ENCODE results near the gene PHB1.

Gene PHB1

GRCh38 chr17:49404906-49405305, 9.8 kb downstream of the PHB1 start:
- no peak for DNase-seq (ENCODE audit: low spot score)

DNA sequence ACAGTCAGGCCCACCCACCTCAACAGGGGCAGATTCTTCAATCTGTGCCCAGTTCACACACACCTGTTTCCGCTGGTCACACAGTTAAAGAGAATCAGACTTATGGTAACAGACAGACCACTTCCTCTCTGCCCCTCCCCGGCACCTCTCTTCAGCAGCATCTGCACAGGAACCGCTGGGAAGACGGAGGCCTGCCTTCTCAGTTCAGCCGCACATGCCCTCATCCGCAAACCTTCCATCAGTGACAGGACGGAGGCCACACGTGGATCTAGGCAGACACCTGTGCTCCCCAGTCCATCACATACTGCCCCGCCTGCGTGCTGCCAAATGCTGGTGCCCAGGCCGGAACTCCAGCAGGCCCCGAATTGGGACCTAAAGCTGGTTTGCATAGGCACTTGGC, 10.3 kb downstream of the PHB1 start:
- no peak for DNase-seq (ENCODE audit: low spot score)

GRCh38 chr17:49403514-49404289, 11.0 kb downstream of the PHB1 start:
- DNase-seq (ENCODE audit: low spot score), result no peak

DNA sequence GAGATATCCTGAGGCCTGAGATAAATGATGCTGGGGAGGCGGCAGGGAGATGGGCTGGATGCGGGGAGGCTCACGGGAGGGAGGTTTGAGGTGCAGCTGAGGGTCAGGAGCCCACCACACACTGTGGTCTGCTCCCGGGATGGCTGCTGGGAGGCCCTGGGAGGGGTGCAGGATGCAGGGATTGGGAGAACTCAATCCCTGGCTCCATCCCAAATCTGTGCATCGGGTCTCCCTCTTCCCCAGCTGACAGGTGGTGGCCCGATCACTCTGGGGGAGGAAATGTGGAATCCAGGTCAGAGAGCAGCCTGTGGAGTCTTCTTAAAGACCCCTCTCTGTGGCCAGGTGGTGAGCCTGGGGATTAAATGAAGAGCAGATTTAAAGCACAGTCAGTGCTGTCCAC, 12.0 kb downstream of the PHB1 start:
- DNase-seq (ENCODE audit: low spot score), result no peak

GRCh38 chr17:49401971-49402611, 12.6 kb downstream of the PHB1 start:
- DNase-seq (ENCODE audit: low spot score), result no peak

GRCh38 chr17:49399995-49400394, 14.7 kb downstream of the PHB1 start:
- DNase-seq (ENCODE audit: low spot score), result no peak

GRCh38 chr17:49397586-49397985, 17.1 kb downstream of the PHB1 start:
- DNase-seq (ENCODE audit: low spot score), result no peak

DNA sequence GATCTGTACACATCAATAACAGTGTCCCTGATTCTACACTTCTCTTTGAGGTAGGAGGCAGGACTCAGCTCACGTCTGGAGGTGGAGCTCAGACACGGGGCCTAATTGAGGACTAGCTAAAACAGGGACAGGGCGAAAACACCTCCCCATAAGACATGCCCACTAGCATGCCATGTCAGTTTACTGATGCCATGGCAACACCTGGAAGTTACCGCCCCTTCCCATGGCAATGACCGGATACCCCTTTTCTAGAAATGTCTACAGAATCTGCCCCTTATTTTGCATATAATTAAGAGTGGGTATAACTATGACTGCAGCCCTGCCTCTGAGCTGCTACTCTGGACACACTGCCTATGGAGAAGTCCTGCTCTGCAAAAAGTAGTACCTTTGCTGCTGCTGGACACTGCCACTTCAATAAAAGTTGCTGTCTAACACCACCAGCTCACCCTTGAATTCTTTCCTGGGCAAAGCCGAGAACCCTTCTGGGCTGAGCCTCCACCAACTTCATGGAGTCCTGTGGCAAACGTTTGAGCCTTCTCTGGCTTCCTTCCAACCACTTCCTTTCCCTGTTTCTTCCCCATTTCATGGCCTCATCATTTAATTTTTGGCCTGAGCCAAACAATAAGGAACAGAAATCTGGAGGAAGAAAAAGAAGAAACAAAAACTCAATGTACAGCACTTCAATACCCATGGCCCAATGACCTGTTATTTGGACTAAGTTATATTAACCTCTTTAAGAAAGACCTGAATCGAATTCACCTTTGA, 21.0 kb downstream of the PHB1 start:
- no peak for DNase-seq (ENCODE audit: low spot score)

DNA sequence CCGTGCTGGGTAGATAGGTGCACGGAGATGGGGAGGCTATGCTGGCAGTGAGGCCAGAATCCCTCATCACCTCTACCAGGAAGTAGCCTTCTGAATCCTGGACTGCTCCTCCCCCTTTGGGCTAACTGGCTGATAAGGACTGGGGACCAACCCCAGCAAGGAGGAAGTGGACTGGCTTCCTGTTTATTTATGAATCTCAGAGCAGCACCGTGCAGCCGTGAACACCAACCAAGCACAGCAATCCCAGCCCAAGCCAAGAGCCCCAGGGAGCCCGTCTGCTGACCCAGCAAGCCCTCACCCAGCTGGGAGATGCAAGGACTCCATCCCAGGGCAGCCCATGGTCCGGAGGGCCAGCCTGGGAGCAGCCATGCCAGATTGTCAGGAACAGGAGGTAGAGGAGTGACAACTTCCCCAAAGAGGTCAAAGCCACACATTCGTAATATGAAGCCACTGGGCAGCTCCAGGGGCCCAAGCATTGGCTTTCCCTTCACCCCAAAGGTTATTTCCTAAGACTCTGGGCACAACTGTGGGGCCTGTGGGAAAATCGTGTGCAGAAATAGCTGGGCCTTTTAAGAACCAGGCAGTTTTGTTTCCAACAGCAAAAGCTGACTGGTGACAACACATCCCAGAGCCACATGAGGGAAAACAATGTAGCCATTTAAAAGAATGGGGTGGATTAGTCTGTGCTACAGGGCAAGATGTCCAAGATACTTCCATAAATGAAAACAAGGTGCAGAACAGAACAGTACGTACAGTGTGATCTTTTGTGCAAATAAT, 23.9 kb downstream of the PHB1 start:
- DNase-seq (ENCODE audit: low spot score), result no peak

DNA sequence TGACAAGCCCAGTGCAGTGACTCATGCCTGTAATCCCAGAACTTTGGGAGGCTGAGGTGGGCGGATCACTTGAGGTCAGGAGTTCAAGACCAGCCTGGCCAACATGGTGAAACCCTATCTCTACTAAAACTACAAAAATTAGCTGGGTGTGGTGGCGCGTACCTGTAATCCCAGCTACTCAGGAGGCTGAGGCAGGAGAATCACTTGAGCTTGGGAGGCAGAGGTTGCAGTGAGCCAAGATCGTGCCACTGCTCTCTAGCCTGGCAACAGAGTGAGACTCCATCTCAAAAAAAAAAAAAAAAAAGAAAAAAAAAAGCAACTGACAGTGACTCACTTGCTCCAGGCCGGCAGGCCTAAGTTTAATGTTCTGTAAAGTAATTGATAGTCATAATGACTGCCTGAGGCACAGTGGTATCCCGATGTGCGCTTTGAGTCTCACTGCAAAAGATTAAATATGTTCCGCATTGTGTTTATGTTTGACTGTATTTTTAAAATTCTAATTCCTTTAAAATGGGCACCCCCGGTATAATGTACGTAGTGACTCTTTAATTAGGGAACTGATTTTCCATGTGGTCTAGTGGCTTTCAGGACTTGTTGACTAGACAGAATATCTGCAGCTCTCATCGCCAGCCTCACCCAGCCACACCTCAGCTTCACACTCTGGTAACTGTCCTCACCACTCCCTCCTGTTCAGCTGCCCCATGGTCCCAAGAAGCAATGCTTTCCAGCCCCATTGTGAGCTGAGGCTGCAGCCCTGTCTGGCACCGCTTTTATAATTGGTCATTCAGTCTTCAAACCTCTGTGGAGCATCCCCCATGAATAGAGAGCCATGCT, 25.0 kb downstream of the PHB1 start:
- peak; percentile 16 for DNase-seq (ENCODE audit: low spot score)

DNA sequence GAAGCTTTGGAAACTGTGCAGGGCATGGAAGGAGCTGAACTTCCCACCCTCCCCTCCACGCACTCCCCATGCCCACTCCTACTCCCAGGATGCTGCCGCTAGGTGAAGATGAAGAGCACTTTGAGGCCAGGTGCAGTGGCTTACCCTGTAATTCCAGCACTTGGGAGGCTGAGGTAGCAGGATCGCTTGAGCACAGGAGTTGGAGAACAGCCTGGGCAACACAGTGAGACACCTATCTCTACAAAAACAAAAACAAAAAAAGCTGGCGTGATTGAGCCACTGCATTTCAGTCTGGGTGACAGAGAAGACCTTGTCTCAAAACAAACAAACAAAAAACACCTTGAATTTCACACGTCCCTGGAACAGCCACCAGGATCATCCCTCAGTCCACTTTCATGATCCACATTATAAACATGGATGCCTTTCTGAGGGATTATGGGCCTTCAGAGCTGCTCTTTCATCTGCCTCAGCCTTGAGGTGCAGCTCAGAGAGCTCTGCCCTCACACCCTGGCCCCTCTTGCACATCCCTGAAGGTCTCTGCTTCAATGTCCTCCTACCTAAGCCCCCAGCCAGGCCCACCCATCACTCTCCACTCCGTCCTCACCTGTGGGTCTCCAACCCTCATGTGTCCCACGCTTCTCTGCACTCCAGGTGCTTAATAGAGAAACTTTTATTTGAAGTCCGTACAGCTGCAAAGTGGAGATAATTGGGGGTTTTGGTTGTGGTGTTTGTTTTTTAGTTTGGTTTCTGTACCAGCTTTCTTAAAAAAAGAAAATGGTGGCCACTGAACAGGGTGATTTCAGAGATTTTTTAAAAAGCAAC, 25.8 kb downstream of the PHB1 start:
- DNase-seq (ENCODE audit: low spot score), result no peak

GRCh38 chr17:49388290-49388640, 26.4 kb downstream of the PHB1 start:
- no peak for DNase-seq (ENCODE audit: low spot score)

- DNase-seq (ENCODE audit: low spot score), result no peak
These were observed 27.0 kb downstream of the PHB1 start for GRCh38 chr17:49387498-49388289.

GRCh38 chr17:49386373-49386772, 28.3 kb downstream of the PHB1 start:
- no peak for DNase-seq (ENCODE audit: low spot score)

DNA sequence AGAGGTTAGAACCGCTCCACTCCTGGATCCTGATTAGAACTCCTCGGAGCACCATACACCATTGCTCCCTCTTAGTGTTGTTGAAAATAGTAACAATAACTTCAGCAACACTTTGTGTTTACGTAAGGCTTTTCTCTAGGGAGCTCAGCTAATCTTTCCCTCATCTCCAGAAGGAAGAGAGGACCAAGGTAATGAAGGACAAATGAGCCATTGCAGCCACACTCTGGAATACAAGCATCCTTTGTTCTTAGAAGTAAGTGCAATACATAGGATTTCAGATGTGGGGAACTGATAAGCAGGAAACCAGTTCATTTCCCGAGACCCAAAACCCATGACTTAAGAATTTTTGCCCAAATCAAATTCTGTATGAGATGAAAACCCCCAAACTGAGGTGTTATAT, 29.7 kb downstream of the PHB1 start:
- DNase-seq (ENCODE audit: low spot score), result no peak

GRCh38 chr17:49383060-49383459, 31.6 kb downstream of the PHB1 start:
- DNase-seq (ENCODE audit: low spot score), result no peak

GRCh38 chr17:49382556-49382955, 32.1 kb downstream of the PHB1 start:
- no peak for DNase-seq (ENCODE audit: low spot score)

DNA sequence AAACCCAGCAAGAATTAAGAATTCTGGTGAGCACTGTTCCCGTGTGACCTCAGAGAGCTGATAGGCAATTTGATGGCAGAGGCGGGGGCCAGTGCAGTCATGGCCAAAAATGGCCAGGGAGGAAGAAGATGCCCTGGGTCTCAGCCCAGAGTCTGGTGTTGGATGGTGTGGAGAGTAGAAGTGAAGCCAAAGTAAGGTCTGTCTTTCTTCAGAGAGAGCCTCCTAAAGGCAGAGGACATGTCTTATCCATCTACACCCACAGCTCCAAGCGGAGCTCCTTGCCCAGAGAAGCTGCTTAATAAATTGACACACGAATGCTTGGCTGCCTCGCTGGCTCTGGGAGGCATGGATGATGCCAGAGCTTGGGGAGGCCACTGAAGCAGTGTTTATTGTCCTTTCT, 32.9 kb downstream of the PHB1 start:
- no peak for DNase-seq (ENCODE audit: low spot score)

- DNase-seq (ENCODE audit: low spot score), result no peak
These were observed 33.6 kb downstream of the PHB1 start for GRCh38 chr17:49381033-49381432.

DNA sequence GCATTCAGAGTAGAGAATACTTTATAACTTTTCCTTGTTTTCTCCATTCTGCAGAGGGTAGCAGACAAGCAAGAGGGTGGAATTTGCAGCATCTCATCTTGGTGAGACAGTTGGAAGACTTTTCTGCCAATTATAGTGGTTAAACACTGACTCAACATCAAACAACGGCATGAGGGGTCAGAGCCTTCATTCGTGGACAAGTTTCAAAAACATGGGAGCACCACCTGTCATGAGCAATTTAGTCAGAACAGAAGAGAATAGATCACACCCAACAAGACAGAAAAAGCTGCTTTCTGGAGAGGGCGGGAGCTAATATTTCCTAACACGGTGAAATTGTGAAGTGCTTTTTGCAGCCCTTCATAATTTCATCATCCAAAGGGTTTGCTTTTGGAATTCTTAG, 34.8 kb downstream of the PHB1 start:
- DNase-seq (ENCODE audit: low spot score), result no peak
